ENCODE results near the gene HSPA4L. TPM values are rescaled to one million over a fixed set of nuclear protein-coding genes. Genes with fewer than 3 reads are reported as not detected.

Gene HSPA4L
- total and polyA plus RNA-seq, 10 of the 15 experiments (the other 5 are each of a cell fraction or from before 2014, with no cell fraction given), result 8.6 to 40.5 (median 21.4) TPM

- TF ChIP-seq ZBTB11 (CRISPR knock-in tag; IDR thresholded peaks at IDR 0.05), result no peak
- TF ChIP-seq EGR1 (IDR thresholded peaks at IDR 0.05; ENCODE audit: borderline replicate concordance in 1 of 2, low read depth in 2 of 2, low read length in 2 of 2), result no peak
- no peak for TF ChIP-seq KAT2A (conservative IDR thresholded peaks at IDR 0.05; ENCODE audit: control insufficient read depth, low read depth, low read length)
- TF ChIP-seq ZBTB4 (CRISPR knock-in tag; IDR thresholded peaks at IDR 0.05), result no peak
- no peak for TF ChIP-seq PML (IDR thresholded peaks at IDR 0.05; ENCODE audit: low read length)
- peak; percentile 23 for TF ChIP-seq MEF2B (IDR thresholded peaks at IDR 0.05; ENCODE audit: partially characterized antibody, poor library complexity, severe bottlenecking)
- TF ChIP-seq, protein P1, sequence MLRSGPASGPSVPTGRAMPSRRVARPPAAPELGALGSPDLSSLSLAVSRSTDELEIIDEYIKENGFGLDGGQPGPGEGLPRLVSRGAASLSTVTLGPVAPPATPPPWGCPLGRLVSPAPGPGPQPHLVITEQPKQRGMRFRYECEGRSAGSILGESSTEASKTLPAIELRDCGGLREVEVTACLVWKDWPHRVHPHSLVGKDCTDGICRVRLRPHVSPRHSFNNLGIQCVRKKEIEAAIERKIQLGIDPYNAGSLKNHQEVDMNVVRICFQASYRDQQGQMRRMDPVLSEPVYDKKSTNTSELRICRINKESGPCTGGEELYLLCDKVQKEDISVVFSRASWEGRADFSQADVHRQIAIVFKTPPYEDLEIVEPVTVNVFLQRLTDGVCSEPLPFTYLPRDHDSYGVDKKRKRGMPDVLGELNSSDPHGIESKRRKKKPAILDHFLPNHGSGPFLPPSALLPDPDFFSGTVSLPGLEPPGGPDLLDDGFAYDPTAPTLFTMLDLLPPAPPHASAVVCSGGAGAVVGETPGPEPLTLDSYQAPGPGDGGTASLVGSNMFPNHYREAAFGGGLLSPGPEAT (IDR thresholded peaks at IDR 0.05; ENCODE audit: low read depth), result peak; percentile 37; the same call in 1 of the 2 replicates
- TF ChIP-seq, protein P2, sequence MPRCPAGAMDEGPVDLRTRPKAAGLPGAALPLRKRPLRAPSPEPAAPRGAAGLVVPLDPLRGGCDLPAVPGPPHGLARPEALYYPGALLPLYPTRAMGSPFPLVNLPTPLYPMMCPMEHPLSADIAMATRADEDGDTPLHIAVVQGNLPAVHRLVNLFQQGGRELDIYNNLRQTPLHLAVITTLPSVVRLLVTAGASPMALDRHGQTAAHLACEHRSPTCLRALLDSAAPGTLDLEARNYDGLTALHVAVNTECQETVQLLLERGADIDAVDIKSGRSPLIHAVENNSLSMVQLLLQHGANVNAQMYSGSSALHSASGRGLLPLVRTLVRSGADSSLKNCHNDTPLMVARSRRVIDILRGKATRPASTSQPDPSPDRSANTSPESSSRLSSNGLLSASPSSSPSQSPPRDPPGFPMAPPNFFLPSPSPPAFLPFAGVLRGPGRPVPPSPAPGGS (IDR thresholded peaks at IDR 0.05; ENCODE audit: borderline replicate concordance, insufficient read depth, low read depth, low read length, poor library complexity, severe bottlenecking), result no peak
- peak; percentile 34; the same call in 1 of the 2 replicates for TF ChIP-seq MTA3 (IDR thresholded peaks at IDR 0.05; ENCODE audit: borderline replicate concordance, low read length)
- peak; percentile 58 for TF ChIP-seq NR2C1 (IDR thresholded peaks at IDR 0.05)
- TF ChIP-seq, protein P3, sequence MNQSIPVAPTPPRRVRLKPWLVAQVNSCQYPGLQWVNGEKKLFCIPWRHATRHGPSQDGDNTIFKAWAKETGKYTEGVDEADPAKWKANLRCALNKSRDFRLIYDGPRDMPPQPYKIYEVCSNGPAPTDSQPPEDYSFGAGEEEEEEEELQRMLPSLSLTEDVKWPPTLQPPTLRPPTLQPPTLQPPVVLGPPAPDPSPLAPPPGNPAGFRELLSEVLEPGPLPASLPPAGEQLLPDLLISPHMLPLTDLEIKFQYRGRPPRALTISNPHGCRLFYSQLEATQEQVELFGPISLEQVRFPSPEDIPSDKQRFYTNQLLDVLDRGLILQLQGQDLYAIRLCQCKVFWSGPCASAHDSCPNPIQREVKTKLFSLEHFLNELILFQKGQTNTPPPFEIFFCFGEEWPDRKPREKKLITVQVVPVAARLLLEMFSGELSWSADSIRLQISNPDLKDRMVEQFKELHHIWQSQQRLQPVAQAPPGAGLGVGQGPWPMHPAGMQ (IDR thresholded peaks at IDR 0.05; ENCODE audit: borderline replicate concordance), result no peak
- no peak for TF ChIP-seq SREBF2 (IDR thresholded peaks at IDR 0.05; ENCODE audit: low read length)
- TF ChIP-seq CHD4 (IDR thresholded peaks at IDR 0.05), result no peak
- no peak for TF ChIP-seq ZNF274 (IDR thresholded peaks at IDR 0.05; ENCODE audit: insufficient read depth, insufficient read length)
- TF ChIP-seq SUPT20H (IDR thresholded peaks at IDR 0.05; ENCODE audit: borderline replicate concordance, control insufficient read depth, low read depth, low read length), result no peak
- peak; percentile 88 for TF ChIP-seq MTA2 (IDR thresholded peaks at IDR 0.05; ENCODE audit: low read depth)
- no peak for TF ChIP-seq CHD2 (IDR thresholded peaks at IDR 0.05; ENCODE audit: borderline replicate concordance, low read depth, low read length)
- TF ChIP-seq STAT3 (IDR thresholded peaks at IDR 0.05; ENCODE audit: low read depth, low read length), result no peak
- no peak for TF ChIP-seq NRF1 (conservative IDR thresholded peaks at IDR 0.05; ENCODE audit: low read depth, low read length)
These were observed 46.9 kb downstream of the HSPA4L start (continued) for GRCh38 chr4:127829014-127829413.
